Measurements from ENCODE around the gene ZNF442. TPM values are rescaled to one million over a fixed set of nuclear protein-coding genes. Genes with fewer than 3 reads are reported as not detected.
"Not testable (repeated sequence)": the region's sequence is repeated elsewhere in the genome, so short reads cannot be mapped to it uniquely, and the experiment has no call there.

Gene ZNF442
- total RNA-seq, 1 experiment from 2014 or later, result 4.0 TPM

GRCh38 chr19:12391148-12391547 lies 25.7 kb upstream of the ZNF442 start:
- H2BK5ac ChIP-seq (ENCODE audit: insufficient read length, low read length); H3K9ac ChIP-seq (ENCODE audit: extremely low read depth, insufficient read length, low read length); H3T11ph ChIP-seq (ENCODE audit: low read length); H3K79me2 ChIP-seq (ENCODE audit: insufficient read depth, low read length); H3K4me1 ChIP-seq (ENCODE audit: insufficient read depth, low read length); H3K27me3 ChIP-seq (ENCODE audit: insufficient read depth, low read length); H4K5ac ChIP-seq (ENCODE audit: insufficient read length, low read depth, low read length); H3K4ac ChIP-seq (ENCODE audit: low read depth, low read length); H2BK15ac ChIP-seq (ENCODE audit: low read depth, low read length); H2BK12ac ChIP-seq (ENCODE audit: insufficient read length, low read depth, low read length); H3K27ac ChIP-seq (ENCODE audit: insufficient read length, low read depth, low read length); H2BK120ac ChIP-seq (ENCODE audit: low read depth, low read length, poor library complexity, severe bottlenecking); H3K56ac ChIP-seq (ENCODE audit: insufficient read length, low read depth, low read length); H3K18ac ChIP-seq (ENCODE audit: insufficient read length, low read depth, low read length); H3K4me2 ChIP-seq (ENCODE audit: insufficient read depth, insufficient read length, low read length); H4K20me1 ChIP-seq (ENCODE audit: control insufficient read depth, insufficient read depth, insufficient read length); H2AFZ ChIP-seq (ENCODE audit: low read length); H3K23me2 ChIP-seq (ENCODE audit: insufficient read length, low read depth, low read length, poor library complexity, severe bottlenecking); H2AK5ac ChIP-seq (ENCODE audit: insufficient read length, low read length); H4K8ac ChIP-seq (replicated peaks; ENCODE audit: insufficient read length, low read depth, low read length); DNase-seq; H4K91ac ChIP-seq (ENCODE audit: insufficient read length, low read depth, low read length); H3K23ac ChIP-seq (ENCODE audit: insufficient read length, low read depth, low read length); H3K27ac Mint-ChIP-seq; H3K27me3 Mint-ChIP-seq (ENCODE audit: low read depth); H2BK20ac ChIP-seq (ENCODE audit: low read depth, low read length, poor library complexity, severe bottlenecking); H3K4me3 Mint-ChIP-seq; H3K79me1 ChIP-seq (ENCODE audit: insufficient read depth, low read depth, low read length, poor library complexity, severe bottlenecking); H3K14ac ChIP-seq (ENCODE audit: insufficient read depth, low read length); H3K4me1 Mint-ChIP-seq: not testable (repeated sequence)
- H3K36me3 Mint-ChIP-seq (ENCODE audit: insufficient read depth in 1 of 3, low read depth in 3 of 3), result peaks cover 44 to 52% (median 51%) of the 10 kb centered on the region in 3 experiments
- peaks cover 21% of the 10 kb centered on the region for H3K9me3 ChIP-seq (ENCODE audit: control insufficient read depth, low read depth, low read length)
- WGBS (ENCODE audit: extremely low coverage, insufficient read length, low lambda C conversion rate), result no CpG with 5 or more reads among the region's 6 CpGs
- peaks cover 26 to 58% of the 10 kb centered on the region in 2 experiments for H3K9me3 Mint-ChIP-seq

DNA sequence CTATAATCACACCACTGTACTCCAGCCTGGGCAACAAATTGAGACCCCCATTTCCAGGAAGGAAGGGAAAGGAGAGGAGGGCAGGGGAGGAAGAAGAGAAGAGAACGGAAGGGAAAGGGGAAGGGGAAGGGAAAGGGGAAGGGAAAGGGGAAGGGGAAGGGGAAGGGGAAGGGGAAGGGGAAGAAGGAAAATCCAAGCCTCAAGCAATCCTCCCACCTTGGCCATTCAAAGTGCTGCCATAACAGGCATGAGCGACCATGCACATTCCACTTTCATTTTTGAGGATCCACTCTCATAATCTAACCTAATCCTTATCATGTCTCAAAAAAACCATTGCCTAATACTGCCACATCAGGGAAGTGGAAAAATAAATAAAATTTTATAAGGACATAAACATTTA lies 20.9 kb upstream of the ZNF442 start:
- not testable (repeated sequence) for H3K4me3 Mint-ChIP-seq; H2BK120ac ChIP-seq (ENCODE audit: low read depth, low read length, poor library complexity, severe bottlenecking)

More for the DNA sequence above, 20.9 kb upstream of the ZNF442 start:
- H3K36me3 Mint-ChIP-seq (ENCODE audit: insufficient read depth in 1 of 3, low read depth in 3 of 3), result peaks cover 34 to 38% (median 36%) of the 10 kb centered on the region in 3 experiments
- not testable (repeated sequence) for H3K23ac ChIP-seq (ENCODE audit: insufficient read length, low read depth, low read length); H3K4me1 Mint-ChIP-seq; H2AFZ ChIP-seq (ENCODE audit: low read length); H2BK12ac ChIP-seq (ENCODE audit: insufficient read length, low read depth, low read length); H3K4ac ChIP-seq (ENCODE audit: low read depth, low read length); DNase-seq; H3K79me2 ChIP-seq (ENCODE audit: insufficient read depth, low read length); H3K4me2 ChIP-seq (ENCODE audit: insufficient read depth, insufficient read length, low read length); H3K4me1 ChIP-seq (ENCODE audit: insufficient read depth, low read length); H4K5ac ChIP-seq (ENCODE audit: insufficient read length, low read depth, low read length); H3K27ac Mint-ChIP-seq; H3T11ph ChIP-seq (ENCODE audit: low read length); H3K14ac ChIP-seq (ENCODE audit: insufficient read depth, low read length); H3K27me3 ChIP-seq (ENCODE audit: insufficient read depth, low read length); H3K79me1 ChIP-seq (ENCODE audit: insufficient read depth, low read depth, low read length, poor library complexity, severe bottlenecking); H4K8ac ChIP-seq (replicated peaks; ENCODE audit: insufficient read length, low read depth, low read length); H4K20me1 ChIP-seq (ENCODE audit: control insufficient read depth, insufficient read depth, insufficient read length); H3K18ac ChIP-seq (ENCODE audit: insufficient read length, low read depth, low read length); H2AK5ac ChIP-seq (ENCODE audit: insufficient read length, low read length); H3K27me3 Mint-ChIP-seq (ENCODE audit: low read depth); H2BK15ac ChIP-seq (ENCODE audit: low read depth, low read length); H3K23me2 ChIP-seq (ENCODE audit: insufficient read length, low read depth, low read length, poor library complexity, severe bottlenecking); H3K9ac ChIP-seq (ENCODE audit: extremely low read depth, insufficient read length, low read length); H2BK5ac ChIP-seq (ENCODE audit: insufficient read length, low read length); H4K91ac ChIP-seq (ENCODE audit: insufficient read length, low read depth, low read length); H3K27ac ChIP-seq (ENCODE audit: insufficient read length, low read depth, low read length); H3K56ac ChIP-seq (ENCODE audit: insufficient read length, low read depth, low read length); H2BK20ac ChIP-seq (ENCODE audit: low read depth, low read length, poor library complexity, severe bottlenecking)
- peaks cover 12% of the 10 kb centered on the region for H3K9me3 ChIP-seq (ENCODE audit: control insufficient read depth, low read depth, low read length)
- peaks cover 29 to 60% of the 10 kb centered on the region in 2 experiments for H3K9me3 Mint-ChIP-seq
- WGBS (ENCODE audit: extremely low coverage, insufficient read length, low lambda C conversion rate), result no CpG with 5 or more reads among the region's 2 CpGs

All from H9 (cell line).